Inferior parietal cortex (tissue), 1 donor: ENCODE results near the gene NEU1.
"Not testable (repeated sequence)": the region's sequence is repeated elsewhere in the genome, so short reads cannot be mapped to it uniquely, and the experiment has no call there.

Experiments used
- DNase-seq: peaks from one replicate; pipeline ENCODE4 v3.0.0-alpha.2; 2016; ENCODE audit errors: extremely low spot score

Gene NEU1

GRCh38 chr6:31862344-31863235, at the start of gene NEU1:
NEU1 (minus strand) TSS chr6:31862821; CDS start chr6:31862776, 45 bp downstream.
- peak; percentile 100 for DNase-seq

GRCh38 chr6:31911826-31912585, 49.4 kb upstream of the NEU1 start:
- DNase-seq: no peak

- DNase-seq: not testable (repeated sequence)
Measured at GRCh38 chr6:31909298-31909697, 46.7 kb upstream of the NEU1 start.

- no peak for DNase-seq
Measured at GRCh38 chr6:31908791-31909190, 46.2 kb upstream of the NEU1 start.

- not testable (repeated sequence) for DNase-seq
Measured at GRCh38 chr6:31908255-31908654, 45.6 kb upstream of the NEU1 start.

GRCh38 chr6:31907158-31907813, 44.7 kb upstream of the NEU1 start:
- DNase-seq: no peak

- not testable (repeated sequence) for DNase-seq
Measured at GRCh38 chr6:31906727-31907126, 44.1 kb upstream of the NEU1 start.

GRCh38 chr6:31906122-31906521, 43.5 kb upstream of the NEU1 start:
- no peak for DNase-seq

- DNase-seq: no peak
Measured at GRCh38 chr6:31905041-31905440, 42.4 kb upstream of the NEU1 start.

GRCh38 chr6:31903957-31904356, 41.3 kb upstream of the NEU1 start:
- no peak for DNase-seq

- peak; percentile 94 for DNase-seq
Measured at GRCh38 chr6:31901953-31902643, 39.5 kb upstream of the NEU1 start, which contains the start of gene ZBTB12. ZBTB12 (minus strand) TSS chr6:31902086; CDS start chr6:31901305, 781 bp downstream.

GRCh38 chr6:31901415-31901952, 38.9 kb upstream of the NEU1 start:
- DNase-seq: peak; percentile 28

- peak; percentile 13 for DNase-seq
Measured at GRCh38 chr6:31900917-31901414, 38.3 kb upstream of the NEU1 start.

- DNase-seq: no peak
Measured at GRCh38 chr6:31899882-31900722, 37.5 kb upstream of the NEU1 start.

- no peak for DNase-seq
Measured at GRCh38 chr6:31899215-31899614, 36.6 kb upstream of the NEU1 start.

- DNase-seq: peak; percentile 76
Measured at GRCh38 chr6:31898383-31899011, 35.9 kb upstream of the NEU1 start.

GRCh38 chr6:31897612-31898382, 35.2 kb upstream of the NEU1 start, which contains the start of gene EHMT2:
EHMT2 (minus strand) TSS chr6:31897698; CDS start chr6:31897677, 21 bp downstream.
- DNase-seq: peak; percentile 92

- no peak for DNase-seq
Measured at GRCh38 chr6:31896856-31897611, 34.4 kb upstream of the NEU1 start.
